GM18517 (cell line): ENCODE data around the gene TMEFF2.
"Not testable (repeated sequence)": the region's sequence is repeated elsewhere in the genome, so short reads cannot be mapped to it uniquely, and the experiment has no call there.

Source experiments
- ATAC-seq: cut with Tn5 transposase; IDR thresholded peaks from one replicate; pipeline ENCODE4 v1.9.1; 2021; ENCODE audit warnings: mild to moderate bottlenecking, moderate library complexity; ENCODE audit not compliant: unreplicated experiment

TMEFF2 gene

GRCh38 chr2:191938779-191939178 lies 256.0 kb downstream of the TMEFF2 start:
- ATAC-seq, result no peak

- ATAC-seq, result no peak
These were observed 257.8 kb downstream of the TMEFF2 start for GRCh38 chr2:191936882-191937405.

- no peak for ATAC-seq
These were observed 259.5 kb downstream of the TMEFF2 start for GRCh38 chr2:191935247-191935646.

GRCh38 chr2:191933307-191934105 lies 261.2 kb downstream of the TMEFF2 start:
- ATAC-seq, result peak; percentile 88

GRCh38 chr2:191932286-191932685 lies 262.4 kb downstream of the TMEFF2 start:
- no peak for ATAC-seq

GRCh38 chr2:191931329-191931728 lies 263.4 kb downstream of the TMEFF2 start:
- ATAC-seq, result peak; percentile 32

- ATAC-seq, result no peak
These were observed 264.5 kb downstream of the TMEFF2 start for GRCh38 chr2:191930205-191930604.

GRCh38 chr2:191929288-191929687 lies 265.4 kb downstream of the TMEFF2 start:
- no peak for ATAC-seq

GRCh38 chr2:191927991-191928390 lies 266.7 kb downstream of the TMEFF2 start:
- ATAC-seq, result no peak

- no peak for ATAC-seq
These were observed 267.3 kb downstream of the TMEFF2 start for GRCh38 chr2:191927319-191927867.

- ATAC-seq, result no peak
These were observed 268.1 kb downstream of the TMEFF2 start for GRCh38 chr2:191926671-191927070.

- ATAC-seq, result no peak
These were observed 271.1 kb downstream of the TMEFF2 start for GRCh38 chr2:191923652-191923997.

- ATAC-seq, result peak; percentile 99
These were observed 271.7 kb downstream of the TMEFF2 start for GRCh38 chr2:191922736-191923651.

- ATAC-seq, result not testable (repeated sequence)
These were observed 273.1 kb downstream of the TMEFF2 start for GRCh38 chr2:191921650-191922049.

- ATAC-seq, result no peak
These were observed 274.2 kb downstream of the TMEFF2 start for GRCh38 chr2:191920502-191920901.

GRCh38 chr2:191917967-191918651 lies 276.6 kb downstream of the TMEFF2 start:
- ATAC-seq, result no peak

- ATAC-seq, result no peak
These were observed 277.3 kb downstream of the TMEFF2 start for GRCh38 chr2:191917430-191917881.

GRCh38 chr2:191916826-191917225 lies 277.9 kb downstream of the TMEFF2 start:
- ATAC-seq, result no peak

- no peak for ATAC-seq
These were observed 279.0 kb downstream of the TMEFF2 start for GRCh38 chr2:191915750-191916149.

GRCh38 chr2:191913796-191914195 lies 280.9 kb downstream of the TMEFF2 start:
- ATAC-seq, result no peak

GRCh38 chr2:191912764-191913163 lies 282.0 kb downstream of the TMEFF2 start:
- ATAC-seq, result no peak
